Stimulated activated naive CD8-positive, alpha-beta T cell treated with anti-CD3 and anti-CD28 coated beads, Interleukin-15, amount 100 ng/mL, for 72 hours (primary cell): ENCODE results near the gene KRT3.

Experiments used
- ATAC-seq: fragments of 150-1000 bp; cut with Tn5 transposase; 2 replicates; pipeline ENCODE4 v1.10.0; 2021; ENCODE audit warnings: mild to moderate bottlenecking, moderate library complexity
- DNase-seq, 2 donors: peaks; one replicate each; pipeline ENCODE4 v3.0.0; 2021 to 2022
- H3K27ac Mint-ChIP-seq, 2 donors: one replicate each; pipeline ENCODE4 v1.8.0; 2022; ENCODE audit warnings: mild to moderate bottlenecking in 2 of 2, mixed read lengths in 2 of 2, moderate library complexity in 2 of 2
- H3K27me3 Mint-ChIP-seq: one replicate; pipeline ENCODE4 v1.8.0; 2022; ENCODE audit warnings: mixed read lengths
- H3K4me1 Mint-ChIP-seq: one replicate; pipeline ENCODE4 v1.8.0; 2022; ENCODE audit warnings: mild to moderate bottlenecking, mixed read lengths
- H3K4me3 Mint-ChIP-seq, 2 donors: one replicate each; pipeline ENCODE4 v1.8.0; 2022; ENCODE audit warnings: mild to moderate bottlenecking in 2 of 2, mixed read lengths in 2 of 2, moderate library complexity in 1 of 2
- H3K9me3 Mint-ChIP-seq, 2 donors: one replicate each; pipeline ENCODE4 v1.8.0; 2022; ENCODE audit warnings: mixed read lengths in 2 of 2

The KRT3 gene

GRCh38 chr12:52740584-52740983 is 55.3 kb downstream of the KRT3 start:
- Mint-ChIP-seq H3K27ac (no peak overlapping the region), H3K27me3 (no peaks in the 10 kb centered on the region), H3K9me3 (no peaks in the 10 kb centered on the region), H3K4me3 (no peak overlapping the region), H3K4me1 (no peaks in the 10 kb centered on the region)
- ATAC-seq (no peak), DNase-seq (no peak)

GRCh38 chr12:52739963-52740362 is 56.0 kb downstream of the KRT3 start:
- Mint-ChIP-seq H3K27ac (no peak overlapping the region), H3K4me1 (no peaks in the 10 kb centered on the region), H3K4me3 (no peak overlapping the region), H3K27me3 (no peaks in the 10 kb centered on the region), H3K9me3 (no peaks in the 10 kb centered on the region)
- ATAC-seq (no peak), DNase-seq (no peak)
